ENCODE results near the gene STX19.

The STX19 gene

DNA sequence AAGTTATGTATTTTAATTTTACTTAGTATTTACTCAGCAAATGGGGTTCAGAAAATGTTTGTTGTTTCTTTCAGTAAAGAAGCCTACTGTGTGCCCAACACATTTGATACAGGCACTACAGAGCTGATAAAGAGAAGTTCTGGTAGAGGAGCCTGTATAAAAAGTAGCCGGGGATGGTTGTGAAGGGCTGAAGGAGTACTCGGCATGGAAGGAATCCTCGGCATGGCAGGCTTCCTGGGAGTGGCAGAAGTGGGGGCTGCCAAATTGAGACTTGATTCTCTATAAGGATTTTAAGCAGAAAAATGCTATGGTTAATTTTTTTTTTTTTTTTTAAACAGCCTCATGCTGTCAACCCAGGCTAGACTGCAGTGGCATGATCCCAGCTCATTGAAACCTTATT lies 39.2 kb downstream of the STX19 start:
- Histone ChIP-seq H4K20me1 (ENCODE audit: control insufficient read depth, insufficient read depth, low read depth, low read length) (no peaks in the 10 kb centered on the region), H3K27ac (ENCODE audit: low read depth, low read length) (no peak overlapping the region), H3K9me3 (ENCODE audit: control insufficient read depth, insufficient read depth, low read length) (no peaks in the 10 kb centered on the region), H3K4me1 (ENCODE audit: control insufficient read depth, low read length) (no peaks in the 10 kb centered on the region), H3K79me2 (ENCODE audit: control insufficient read depth, low read length) (peaks cover 17% of the 10 kb centered on the region), H3K4me2 (ENCODE audit: low read length) (no peak overlapping the region), H3K9me2 (replicated peaks; ENCODE audit: control insufficient read depth, low read length) (no peaks in the 10 kb centered on the region), H3K27me3 (ENCODE audit: control insufficient read depth, low read length) (no peaks in the 10 kb centered on the region), H3K36me3 (ENCODE audit: control insufficient read depth, low read length) (no peaks in the 10 kb centered on the region), H3K4me3 (ENCODE audit: low read length) (no peak overlapping the region), H3F3A (ENCODE audit: control insufficient read depth, insufficient read depth) (no peaks in the 10 kb centered on the region)
- TF ChIP-seq EZH2phosphoT487 (IDR thresholded peaks at IDR 0.05; ENCODE audit: borderline replicate concordance, low read length) = no peak
- TF ChIP-seq, protein P1, sequence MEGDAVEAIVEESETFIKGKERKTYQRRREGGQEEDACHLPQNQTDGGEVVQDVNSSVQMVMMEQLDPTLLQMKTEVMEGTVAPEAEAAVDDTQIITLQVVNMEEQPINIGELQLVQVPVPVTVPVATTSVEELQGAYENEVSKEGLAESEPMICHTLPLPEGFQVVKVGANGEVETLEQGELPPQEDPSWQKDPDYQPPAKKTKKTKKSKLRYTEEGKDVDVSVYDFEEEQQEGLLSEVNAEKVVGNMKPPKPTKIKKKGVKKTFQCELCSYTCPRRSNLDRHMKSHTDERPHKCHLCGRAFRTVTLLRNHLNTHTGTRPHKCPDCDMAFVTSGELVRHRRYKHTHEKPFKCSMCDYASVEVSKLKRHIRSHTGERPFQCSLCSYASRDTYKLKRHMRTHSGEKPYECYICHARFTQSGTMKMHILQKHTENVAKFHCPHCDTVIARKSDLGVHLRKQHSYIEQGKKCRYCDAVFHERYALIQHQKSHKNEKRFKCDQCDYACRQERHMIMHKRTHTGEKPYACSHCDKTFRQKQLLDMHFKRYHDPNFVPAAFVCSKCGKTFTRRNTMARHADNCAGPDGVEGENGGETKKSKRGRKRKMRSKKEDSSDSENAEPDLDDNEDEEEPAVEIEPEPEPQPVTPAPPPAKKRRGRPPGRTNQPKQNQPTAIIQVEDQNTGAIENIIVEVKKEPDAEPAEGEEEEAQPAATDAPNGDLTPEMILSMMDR (IDR thresholded peaks at IDR 0.05; ENCODE audit: low read depth, low read length, poor library complexity, severe bottlenecking) = no peak

DNA sequence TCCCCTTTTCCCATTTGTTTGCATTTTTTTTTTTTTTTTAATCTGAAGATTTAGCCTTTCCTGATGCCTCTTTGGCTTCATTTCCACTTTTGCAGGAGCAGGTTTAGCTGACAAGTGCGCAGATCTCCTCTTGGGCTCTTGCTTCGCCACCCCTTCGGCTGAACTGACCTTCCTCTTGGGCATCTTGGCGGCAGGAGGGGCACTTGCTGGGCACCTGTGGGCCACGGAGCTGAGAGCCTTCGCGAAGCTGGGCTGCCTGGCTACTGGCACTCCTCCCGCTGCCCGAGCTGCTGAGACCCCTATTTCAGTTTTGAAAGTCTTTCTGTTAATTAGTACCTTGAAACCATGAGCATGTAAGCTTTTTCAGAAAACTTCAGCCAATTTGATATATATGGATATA lies 39.6 kb downstream of the STX19 start:
- TF ChIP-seq, protein P1 (IDR thresholded peaks at IDR 0.05; ENCODE audit: low read depth, low read length, poor library complexity, severe bottlenecking) = no peak
- TF ChIP-seq EZH2phosphoT487 (IDR thresholded peaks at IDR 0.05; ENCODE audit: borderline replicate concordance, low read length) = no peak
- no peaks in the 10 kb centered on the region for H3K9me3 ChIP-seq (ENCODE audit: control insufficient read depth, insufficient read depth, low read length)
- peaks cover 14% of the 10 kb centered on the region for H3K79me2 ChIP-seq (ENCODE audit: control insufficient read depth, low read length)
- no peaks in the 10 kb centered on the region for H4K20me1 ChIP-seq (ENCODE audit: control insufficient read depth, insufficient read depth, low read depth, low read length)
- no peaks in the 10 kb centered on the region for H3K4me1 ChIP-seq (ENCODE audit: control insufficient read depth, low read length)
- no peaks in the 10 kb centered on the region for H3K27me3 ChIP-seq (ENCODE audit: control insufficient read depth, low read length)
- H3K4me2 ChIP-seq (ENCODE audit: low read length) = no peak overlapping the region
- H3K36me3 ChIP-seq (ENCODE audit: control insufficient read depth, low read length) = no peaks in the 10 kb centered on the region
- H3F3A ChIP-seq (ENCODE audit: control insufficient read depth, insufficient read depth) = no peaks in the 10 kb centered on the region
- no peaks in the 10 kb centered on the region for H3K9me2 ChIP-seq (replicated peaks; ENCODE audit: control insufficient read depth, low read length)
- no peak overlapping the region for H3K27ac ChIP-seq (ENCODE audit: low read depth, low read length)
- H3K4me3 ChIP-seq (ENCODE audit: low read length) = no peak overlapping the region

DNA sequence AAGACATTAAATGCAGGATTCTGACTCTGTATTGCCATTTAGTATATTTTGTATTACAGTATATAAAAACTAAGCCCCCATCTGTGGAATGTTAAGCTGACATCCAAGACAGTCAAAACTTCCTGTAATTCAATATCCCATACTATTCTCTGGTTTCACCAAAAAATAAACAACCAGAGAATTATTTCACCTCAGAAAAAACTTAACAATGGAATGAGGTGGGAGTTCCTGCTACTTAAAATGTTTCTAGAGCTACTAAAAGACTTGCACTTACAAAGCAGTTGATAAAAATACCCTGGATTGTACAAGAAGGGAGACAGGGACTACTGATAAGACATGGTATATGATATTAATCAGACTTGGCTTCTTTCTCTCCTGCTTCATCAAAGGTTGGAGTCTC lies 40.1 kb downstream of the STX19 start:
- TF ChIP-seq, protein P1 (IDR thresholded peaks at IDR 0.05; ENCODE audit: low read depth, low read length, poor library complexity, severe bottlenecking) = no peak
- TF ChIP-seq EZH2phosphoT487 (IDR thresholded peaks at IDR 0.05; ENCODE audit: borderline replicate concordance, low read length) = no peak
- Histone ChIP-seq H3K36me3 (ENCODE audit: control insufficient read depth, low read length) (no peaks in the 10 kb centered on the region), H3K4me3 (ENCODE audit: low read length) (no peak overlapping the region), H3K27ac (ENCODE audit: low read depth, low read length) (no peak overlapping the region), H3F3A (ENCODE audit: control insufficient read depth, insufficient read depth) (no peaks in the 10 kb centered on the region), H3K9me2 (replicated peaks; ENCODE audit: control insufficient read depth, low read length) (no peaks in the 10 kb centered on the region), H3K4me1 (ENCODE audit: control insufficient read depth, low read length) (no peaks in the 10 kb centered on the region), H4K20me1 (ENCODE audit: control insufficient read depth, insufficient read depth, low read depth, low read length) (no peaks in the 10 kb centered on the region), H3K4me2 (ENCODE audit: low read length) (no peak overlapping the region), H3K79me2 (ENCODE audit: control insufficient read depth, low read length) (peaks cover 13% of the 10 kb centered on the region), H3K27me3 (ENCODE audit: control insufficient read depth, low read length) (no peaks in the 10 kb centered on the region), H3K9me3 (ENCODE audit: control insufficient read depth, insufficient read depth, low read length) (no peaks in the 10 kb centered on the region)

DNA sequence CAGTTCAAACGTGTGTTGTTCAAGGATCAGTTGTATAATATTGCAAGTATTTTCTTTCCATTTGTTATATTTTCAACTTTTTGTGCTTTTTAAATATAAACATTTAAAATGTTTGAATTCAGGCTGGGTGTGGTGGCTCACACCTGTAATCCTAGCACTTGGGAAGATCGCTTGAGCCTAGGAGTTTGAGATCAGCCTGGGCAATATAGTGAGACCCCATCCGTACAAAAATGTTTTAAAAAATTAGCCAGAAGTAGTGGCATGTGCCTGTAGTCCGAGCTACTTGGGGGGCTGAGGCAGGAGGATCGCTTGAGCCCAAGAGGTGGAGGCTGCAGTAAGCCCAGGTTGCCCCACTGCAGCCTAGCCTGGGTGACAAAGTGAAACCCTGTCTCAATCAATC lies 43.8 kb downstream of the STX19 start:
- Histone ChIP-seq H3K36me3 (ENCODE audit: control insufficient read depth, low read length) (no peaks in the 10 kb centered on the region), H3K27me3 (ENCODE audit: control insufficient read depth, low read length) (no peaks in the 10 kb centered on the region), H3K9me2 (replicated peaks; ENCODE audit: control insufficient read depth, low read length) (no peaks in the 10 kb centered on the region), H3K4me2 (ENCODE audit: low read length) (no peak overlapping the region), H3K9me3 (ENCODE audit: control insufficient read depth, insufficient read depth, low read length) (no peaks in the 10 kb centered on the region), H3K79me2 (ENCODE audit: control insufficient read depth, low read length) (peaks cover 39% of the 10 kb centered on the region), H4K20me1 (ENCODE audit: control insufficient read depth, insufficient read depth, low read depth, low read length) (no peaks in the 10 kb centered on the region), H3K27ac (ENCODE audit: low read depth, low read length) (no peak overlapping the region), H3F3A (ENCODE audit: control insufficient read depth, insufficient read depth) (no peaks in the 10 kb centered on the region), H3K4me3 (ENCODE audit: low read length) (no peak overlapping the region), H3K4me1 (ENCODE audit: control insufficient read depth, low read length) (peaks cover 14% of the 10 kb centered on the region)
- TF ChIP-seq, protein P1 (IDR thresholded peaks at IDR 0.05; ENCODE audit: low read depth, low read length, poor library complexity, severe bottlenecking) = no peak
- no peak for TF ChIP-seq EZH2phosphoT487 (IDR thresholded peaks at IDR 0.05; ENCODE audit: borderline replicate concordance, low read length)
